ENCODE data around the gene ZBP1. TPM values are rescaled to one million over a fixed set of nuclear protein-coding genes. Genes with fewer than 3 reads are reported as not detected.

ZBP1 gene
- total RNA-seq, 1 experiment from 2014 or later: not detected

DNA sequence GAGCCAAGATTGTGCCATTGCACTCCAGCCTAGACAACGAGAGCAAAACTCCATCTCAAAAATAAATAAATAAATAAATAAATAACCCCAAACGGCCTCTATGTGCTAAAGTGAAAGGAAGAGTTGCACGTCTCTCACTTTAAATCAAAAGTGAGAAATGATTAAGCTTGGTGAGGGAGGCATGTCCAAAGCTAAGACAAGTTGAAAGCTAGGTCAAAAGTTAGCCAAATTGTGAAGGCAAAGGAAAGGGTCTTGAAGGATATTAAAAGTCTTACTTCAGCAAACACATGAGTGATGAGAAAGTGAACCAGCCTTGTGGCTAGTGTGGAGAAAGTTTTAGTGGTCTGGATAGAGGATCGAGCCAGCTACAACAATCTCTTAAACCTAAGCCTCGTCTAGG is 14.3 kb downstream of the ZBP1 start:
- intact Hi-C loops (cut with micrococcal nuclease; ENCODE audit: unreplicated experiment): no loop called here
- Mint-ChIP-seq H3K9me3 (ENCODE audit: unreplicated experiment) (no peaks in the 10 kb centered on the region), H3K4me3 (ENCODE audit: unreplicated experiment) (no peak overlapping the region), H3K27me3 (ENCODE audit: insufficient read depth, unreplicated experiment) (peaks cover 34% of the 10 kb centered on the region), H3K36me3 (ENCODE audit: insufficient read depth, unreplicated experiment) (no peaks in the 10 kb centered on the region), H3K4me1 (ENCODE audit: low read depth, unreplicated experiment) (no peaks in the 10 kb centered on the region), H3K27ac (ENCODE audit: unreplicated experiment) (no peak overlapping the region)
- Histone ChIP-seq H3K9me3 (no peaks in the 10 kb centered on the region; the same call in 1 of the 2 replicates), H3K36me3 (ENCODE audit: control insufficient read depth, insufficient read depth, low read length) (no peaks in the 10 kb centered on the region), H3K4me1 (no peaks in the 10 kb centered on the region), H3K27me3 (replicated peaks; ENCODE audit: control insufficient read depth, insufficient read depth, low read length) (no peaks in the 10 kb centered on the region), H3K4me3 (ENCODE audit: low read depth, low read length) (no peak overlapping the region)
- no TSS peak for BruUV-seq (replicated peaks)
- TF ChIP-seq, protein P1, sequence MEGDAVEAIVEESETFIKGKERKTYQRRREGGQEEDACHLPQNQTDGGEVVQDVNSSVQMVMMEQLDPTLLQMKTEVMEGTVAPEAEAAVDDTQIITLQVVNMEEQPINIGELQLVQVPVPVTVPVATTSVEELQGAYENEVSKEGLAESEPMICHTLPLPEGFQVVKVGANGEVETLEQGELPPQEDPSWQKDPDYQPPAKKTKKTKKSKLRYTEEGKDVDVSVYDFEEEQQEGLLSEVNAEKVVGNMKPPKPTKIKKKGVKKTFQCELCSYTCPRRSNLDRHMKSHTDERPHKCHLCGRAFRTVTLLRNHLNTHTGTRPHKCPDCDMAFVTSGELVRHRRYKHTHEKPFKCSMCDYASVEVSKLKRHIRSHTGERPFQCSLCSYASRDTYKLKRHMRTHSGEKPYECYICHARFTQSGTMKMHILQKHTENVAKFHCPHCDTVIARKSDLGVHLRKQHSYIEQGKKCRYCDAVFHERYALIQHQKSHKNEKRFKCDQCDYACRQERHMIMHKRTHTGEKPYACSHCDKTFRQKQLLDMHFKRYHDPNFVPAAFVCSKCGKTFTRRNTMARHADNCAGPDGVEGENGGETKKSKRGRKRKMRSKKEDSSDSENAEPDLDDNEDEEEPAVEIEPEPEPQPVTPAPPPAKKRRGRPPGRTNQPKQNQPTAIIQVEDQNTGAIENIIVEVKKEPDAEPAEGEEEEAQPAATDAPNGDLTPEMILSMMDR (IDR thresholded peaks at IDR 0.05; ENCODE audit: insufficient read depth in 1 of 2, low read depth in 1 of 2, low read length in 1 of 2, severe bottlenecking in 1 of 2, unreplicated experiment in 1 of 2): no peak
- ChIA-PET POLR2A (no interaction called here), CTCF (interaction anchor here (0.6 to 1.4 kb wide), 5 partner anchors 10 to 575 kb away, joined by 3 to 8 read pairs (median 4); no protein-coding TSS in a partner anchor)
- DNase-seq: no peak

DNA sequence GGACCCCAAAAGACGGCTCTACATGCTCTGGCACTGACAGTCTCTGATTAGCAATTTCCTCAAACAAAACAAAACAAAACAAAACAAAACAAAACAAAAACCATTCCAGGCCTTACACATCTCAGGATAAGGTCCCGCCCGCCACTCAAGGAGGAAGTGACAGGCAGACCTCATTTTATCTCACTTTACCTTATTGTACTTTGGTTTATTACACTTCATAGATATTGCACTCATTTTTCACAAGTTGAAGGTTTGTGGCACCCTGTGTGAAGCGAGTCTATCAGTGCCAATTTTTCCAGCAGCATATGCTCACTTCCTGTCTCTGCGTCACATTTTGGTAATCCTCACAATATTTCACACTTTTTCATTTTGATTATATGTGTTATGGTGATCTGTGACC is 15.2 kb downstream of the ZBP1 start:
- peaks cover 29% of the 10 kb centered on the region for H3K27me3 Mint-ChIP-seq (ENCODE audit: insufficient read depth, unreplicated experiment)
- ChIA-PET POLR2A (no interaction called here), CTCF (no interaction called here)
- no peak overlapping the region for H3K27ac Mint-ChIP-seq (ENCODE audit: unreplicated experiment)
- intact Hi-C loops (cut with micrococcal nuclease; ENCODE audit: unreplicated experiment): no loop called here
- no peaks in the 10 kb centered on the region for H3K4me1 ChIP-seq
- no peaks in the 10 kb centered on the region for H3K36me3 ChIP-seq (ENCODE audit: control insufficient read depth, insufficient read depth, low read length)
- H3K4me1 Mint-ChIP-seq (ENCODE audit: low read depth, unreplicated experiment): no peaks in the 10 kb centered on the region
- no peak overlapping the region for H3K4me3 ChIP-seq (ENCODE audit: low read depth, low read length)
- no peaks in the 10 kb centered on the region for H3K9me3 Mint-ChIP-seq (ENCODE audit: unreplicated experiment)
- H3K27me3 ChIP-seq (replicated peaks; ENCODE audit: control insufficient read depth, insufficient read depth, low read length): no peaks in the 10 kb centered on the region
- no peak overlapping the region for H3K4me3 Mint-ChIP-seq (ENCODE audit: unreplicated experiment)
- no TSS peak for BruUV-seq (replicated peaks)
- H3K9me3 ChIP-seq: no peaks in the 10 kb centered on the region; the same call in 1 of the 2 replicates
- no peak for DNase-seq
- TF ChIP-seq, protein P1 (IDR thresholded peaks at IDR 0.05; ENCODE audit: insufficient read depth in 1 of 2, low read depth in 1 of 2, low read length in 1 of 2, severe bottlenecking in 1 of 2, unreplicated experiment in 1 of 2): no peak
- no peaks in the 10 kb centered on the region for H3K36me3 Mint-ChIP-seq (ENCODE audit: insufficient read depth, unreplicated experiment)

DNA sequence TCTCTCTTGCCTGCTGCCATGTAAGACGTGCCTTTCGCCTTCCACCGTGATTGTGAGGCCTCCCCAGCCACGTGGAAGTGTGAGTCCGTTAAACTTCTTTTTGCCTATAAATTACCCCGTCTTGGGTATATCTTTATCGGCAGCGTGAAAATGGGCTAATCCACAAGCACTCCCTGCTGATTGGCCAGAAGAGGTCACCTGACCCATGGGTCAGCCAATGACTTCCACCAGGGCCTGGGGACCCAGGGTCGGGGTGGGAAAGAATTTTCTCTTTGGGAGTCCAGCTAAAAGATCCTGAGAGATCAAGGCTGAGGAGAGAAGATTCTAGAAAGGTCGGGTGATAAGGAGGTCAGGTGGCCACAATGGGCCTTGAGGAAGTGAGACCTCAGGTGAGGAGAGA is 17.1 kb downstream of the ZBP1 start:
- TF ChIP-seq, protein P1 (IDR thresholded peaks at IDR 0.05; ENCODE audit: insufficient read depth in 1 of 2, low read depth in 1 of 2, low read length in 1 of 2, severe bottlenecking in 1 of 2, unreplicated experiment in 1 of 2): no peak
- intact Hi-C loops (cut with micrococcal nuclease; ENCODE audit: unreplicated experiment): no loop called here
- Mint-ChIP-seq H3K27me3 (ENCODE audit: insufficient read depth, unreplicated experiment) (peaks cover 20% of the 10 kb centered on the region), H3K9me3 (ENCODE audit: unreplicated experiment) (no peaks in the 10 kb centered on the region), H3K27ac (ENCODE audit: unreplicated experiment) (no peak overlapping the region), H3K4me3 (ENCODE audit: unreplicated experiment) (no peak overlapping the region), H3K4me1 (ENCODE audit: low read depth, unreplicated experiment) (no peaks in the 10 kb centered on the region), H3K36me3 (ENCODE audit: insufficient read depth, unreplicated experiment) (no peaks in the 10 kb centered on the region)
- Histone ChIP-seq H3K36me3 (ENCODE audit: control insufficient read depth, insufficient read depth, low read length) (no peaks in the 10 kb centered on the region), H3K4me3 (ENCODE audit: low read depth, low read length) (no peak overlapping the region), H3K27me3 (replicated peaks; ENCODE audit: control insufficient read depth, insufficient read depth, low read length) (no peaks in the 10 kb centered on the region), H3K4me1 (no peaks in the 10 kb centered on the region), H3K9me3 (no peaks in the 10 kb centered on the region; the same call in 1 of the 2 replicates)
- no TSS peak for BruUV-seq (replicated peaks)
- no peak for DNase-seq
- ChIA-PET CTCF (interaction anchor here (0.6 to 1.7 kb wide), 2 partner anchors 10 to 57 kb away, joined by 3 to 5 read pairs; no protein-coding TSS in a partner anchor), POLR2A (interaction anchor here (0.6 kb wide), 1 partner anchor 83 kb away, joined by 3 read pairs; no protein-coding TSS in a partner anchor)
